ENCODE data around the gene CFAP410.
"Not testable (repeated sequence)": the region's sequence is repeated elsewhere in the genome, so short reads cannot be mapped to it uniquely, and the experiment has no call there.

Gene CFAP410

GRCh38 chr21:44304011-44304616 is 35.1 kb downstream of the CFAP410 start:
- H2BK120ac ChIP-seq (ENCODE audit: low read depth, low read length), result no peak overlapping the region
- peak overlapping the region; percentile 47 for H2AK5ac ChIP-seq (ENCODE audit: low read depth, low read length)
- no peak overlapping the region for H3K4me3 ChIP-seq (ENCODE audit: low read length in 2 of 2)
- no CpG with 5 or more reads among the region's 16 CpGs for WGBS, 2 donors (ENCODE audit: extremely low coverage in 2 of 2, insufficient read length in 2 of 2, insufficient replicate concordance in 1 of 2)
- no peak overlapping the region for H2BK12ac ChIP-seq (ENCODE audit: low read length)
- no peaks in the 10 kb centered on the region for H3K9me3 ChIP-seq (replicated peaks in 1 of 2; ENCODE audit: control insufficient read depth in 2 of 2, insufficient read depth in 1 of 2, low read depth in 1 of 2, low read length in 2 of 2)
- peaks cover 2 to 13% of the 10 kb centered on the region in 2 donors for H3K36me3 ChIP-seq (replicated peaks in 1 of 2; ENCODE audit: control insufficient read depth in 2 of 2, insufficient read depth in 2 of 2, low read length in 2 of 2)
- no peak overlapping the region for H3K23ac ChIP-seq (ENCODE audit: low read depth, low read length, poor library complexity)
- H3K4ac ChIP-seq (ENCODE audit: low read length), result no peak overlapping the region
- DNase-seq (ENCODE audit: low spot score), result no peak
- H3K27me3 ChIP-seq (ENCODE audit: control insufficient read depth in 3 of 3, insufficient read depth in 3 of 3, low read depth in 1 of 3, low read length in 3 of 3), result peaks cover 0 to 4% (median 0%) of the 10 kb centered on the region in 3 experiments
- H3K9ac ChIP-seq (ENCODE audit: low read depth, low read length, poor library complexity), result peak overlapping the region; percentile 53
- H4K8ac ChIP-seq (ENCODE audit: low read depth, low read length), result no peak overlapping the region
- peaks cover 33 to 37% of the 10 kb centered on the region in 2 donors for H3K4me1 ChIP-seq (ENCODE audit: control insufficient read depth in 2 of 2, insufficient read depth in 1 of 2, low read depth in 1 of 2, low read length in 2 of 2)
- peaks cover 11% of the 10 kb centered on the region for H3K79me1 ChIP-seq (ENCODE audit: low read depth, low read length)
- no peak overlapping the region for H4K91ac ChIP-seq (ENCODE audit: low read depth, low read length, poor library complexity)
- peak overlapping the region; percentile 5 for H3K14ac ChIP-seq (ENCODE audit: low read length)
- peak overlapping the region; percentile 93 for H3K18ac ChIP-seq (ENCODE audit: low read length)
- H3K4me2 ChIP-seq (ENCODE audit: insufficient read depth, low read length, poor library complexity, severe bottlenecking), result peak overlapping the region; percentile 18
- peak overlapping the region; percentile 37 for H3K27ac ChIP-seq (replicated peaks; ENCODE audit: low read length)
- peak overlapping the region; percentile 40 for H2AFZ ChIP-seq (ENCODE audit: low read length)
- peak overlapping the region; percentile 91 for H2BK5ac ChIP-seq (ENCODE audit: low read length)
- peak overlapping the region; percentile 45 for H2BK15ac ChIP-seq (ENCODE audit: low read length)

GRCh38 chr21:44303490-44303981 is 35.7 kb downstream of the CFAP410 start:
- peak overlapping the region; percentile 16 for H3K27ac ChIP-seq (replicated peaks; ENCODE audit: low read length)
- no CpG with 5 or more reads among the region's 12 CpGs for WGBS, 2 donors (ENCODE audit: extremely low coverage in 2 of 2, insufficient read length in 2 of 2, insufficient replicate concordance in 1 of 2)

GRCh38 chr21:44302573-44303401 is 36.4 kb downstream of the CFAP410 start:
- not testable (repeated sequence) for H3K4me3 ChIP-seq (ENCODE audit: low read length in 2 of 2)

More at GRCh38 chr21:44303490-44303981, 35.7 kb downstream of the CFAP410 start:
- Histone ChIP-seq H4K91ac (ENCODE audit: low read depth, low read length, poor library complexity) (no peak overlapping the region), H2BK15ac (ENCODE audit: low read length) (peak overlapping the region; percentile 75), H4K8ac (ENCODE audit: low read depth, low read length) (no peak overlapping the region), H3K79me1 (ENCODE audit: low read depth, low read length) (peaks cover 11% of the 10 kb centered on the region), H3K23ac (ENCODE audit: low read depth, low read length, poor library complexity) (peak overlapping the region; percentile 43), H3K4me2 (ENCODE audit: insufficient read depth, low read length, poor library complexity, severe bottlenecking) (no peak overlapping the region), H3K27me3 (ENCODE audit: control insufficient read depth in 3 of 3, insufficient read depth in 3 of 3, low read depth in 1 of 3, low read length in 3 of 3) (peaks cover 0 to 8% (median 0%) of the 10 kb centered on the region in 3 experiments), H3K14ac (ENCODE audit: low read length) (no peak overlapping the region), H2BK12ac (ENCODE audit: low read length) (peak overlapping the region; percentile 58), H2AK5ac (ENCODE audit: low read depth, low read length) (no peak overlapping the region), H3K4ac (ENCODE audit: low read length) (no peak overlapping the region), H2BK5ac (ENCODE audit: low read length) (peak overlapping the region; percentile 53), H3K9me3 (replicated peaks in 1 of 2; ENCODE audit: control insufficient read depth in 2 of 2, insufficient read depth in 1 of 2, low read depth in 1 of 2, low read length in 2 of 2) (no peaks in the 10 kb centered on the region), H3K36me3 (replicated peaks in 1 of 2; ENCODE audit: control insufficient read depth in 2 of 2, insufficient read depth in 2 of 2, low read length in 2 of 2) (peaks cover 0 to 10% of the 10 kb centered on the region in 2 donors), H3K4me3 (ENCODE audit: low read length in 2 of 2) (no peak overlapping the region), H3K18ac (ENCODE audit: low read length) (peak overlapping the region; percentile 85), H3K9ac (ENCODE audit: low read depth, low read length, poor library complexity) (peak overlapping the region; percentile 84), H3K4me1 (ENCODE audit: control insufficient read depth in 2 of 2, insufficient read depth in 1 of 2, low read depth in 1 of 2, low read length in 2 of 2) (peaks cover 29 to 33% of the 10 kb centered on the region in 2 donors), H2BK120ac (ENCODE audit: low read depth, low read length) (no peak overlapping the region), H2AFZ (ENCODE audit: low read length) (peak overlapping the region; percentile 40)
- no peak for DNase-seq (ENCODE audit: low spot score)

More at GRCh38 chr21:44302573-44303401, 36.4 kb downstream of the CFAP410 start:
- not testable (repeated sequence) for H4K91ac ChIP-seq (ENCODE audit: low read depth, low read length, poor library complexity); H4K8ac ChIP-seq (ENCODE audit: low read depth, low read length); H2AFZ ChIP-seq (ENCODE audit: low read length); H3K14ac ChIP-seq (ENCODE audit: low read length); H2BK120ac ChIP-seq (ENCODE audit: low read depth, low read length); DNase-seq (ENCODE audit: low spot score); H3K36me3 ChIP-seq (replicated peaks in 1 of 2; ENCODE audit: control insufficient read depth in 2 of 2, insufficient read depth in 2 of 2, low read length in 2 of 2); H3K27ac ChIP-seq (replicated peaks; ENCODE audit: low read length); H3K9me3 ChIP-seq (replicated peaks in 1 of 2; ENCODE audit: control insufficient read depth in 2 of 2, insufficient read depth in 1 of 2, low read depth in 1 of 2, low read length in 2 of 2); H3K4me2 ChIP-seq (ENCODE audit: insufficient read depth, low read length, poor library complexity, severe bottlenecking); H2BK12ac ChIP-seq (ENCODE audit: low read length); H2BK15ac ChIP-seq (ENCODE audit: low read length)
- WGBS, 2 donors (ENCODE audit: extremely low coverage in 2 of 2, insufficient read length in 2 of 2, insufficient replicate concordance in 1 of 2), result no CpG with 5 or more reads among the region's 23 CpGs
- peak overlapping the region; percentile 86 for H3K23ac ChIP-seq (ENCODE audit: low read depth, low read length, poor library complexity)
- H2AK5ac ChIP-seq (ENCODE audit: low read depth, low read length), result peak overlapping the region; percentile 83
- peaks cover 11% of the 10 kb centered on the region for H3K79me1 ChIP-seq (ENCODE audit: low read depth, low read length)
- peaks cover 0 to 10% (median 0%) of the 10 kb centered on the region in 3 experiments for H3K27me3 ChIP-seq (ENCODE audit: control insufficient read depth in 3 of 3, insufficient read depth in 3 of 3, low read depth in 1 of 3, low read length in 3 of 3)
- peaks cover 29 to 33% of the 10 kb centered on the region in 2 donors for H3K4me1 ChIP-seq (ENCODE audit: control insufficient read depth in 2 of 2, insufficient read depth in 1 of 2, low read depth in 1 of 2, low read length in 2 of 2)
- H3K9ac ChIP-seq (ENCODE audit: low read depth, low read length, poor library complexity), result peak overlapping the region; percentile 12
- peak overlapping the region; percentile 68 for H2BK5ac ChIP-seq (ENCODE audit: low read length)
- H3K4ac ChIP-seq (ENCODE audit: low read length), result peak overlapping the region; percentile 41
- peak overlapping the region; percentile 19 for H3K18ac ChIP-seq (ENCODE audit: low read length)

Data from neuronal stem cell (in vitro differentiated cells).